Measurements from ENCODE around the gene IFNL1. TPM values are rescaled to one million over a fixed set of nuclear protein-coding genes. Genes with fewer than 3 reads are reported as not detected.
"Not testable (repeated sequence)": the region's sequence is repeated elsewhere in the genome, so short reads cannot be mapped to it uniquely, and the experiment has no call there.

The IFNL1 gene
- total and polyA plus RNA-seq, 11 donors: not detected

GRCh38 chr19:39308531-39309304 lies 12.5 kb downstream of the IFNL1 start:
- TF ChIP-seq CTCF (IDR thresholded peaks at IDR 0.05) (no peak), POLR2A (IDR thresholded peaks at IDR 0.05) (no peak)
- Histone ChIP-seq H3K4me3 (no peak overlapping the region), H3K36me3 (peaks cover 0 to 4% (median 0%) of the 10 kb centered on the region in 9 donors), H3K4me1 (peaks cover 0 to 19% (median 1%) of the 10 kb centered on the region in 12 donors), H3K27ac (no peak overlapping the region), H3K27me3 (peaks cover 23 to 51% (median 35%) of the 10 kb centered on the region in 9 donors), H3K9me3 (no peaks in the 10 kb centered on the region)
- WGBS, 4 donors: 44 to 48% (median 46%) methylated on average over 18 of the region's 18 CpGs
- ATAC-seq (no peak), DNase-seq (no peak)
- intact Hi-C loops (cut with DNase I): no loop called here

- H3K27ac ChIP-seq; ATAC-seq; intact Hi-C loops (cut with DNase I); DNase-seq; H3K4me3 ChIP-seq; H3K36me3 ChIP-seq; H3K9me3 ChIP-seq: not testable (repeated sequence)
- peaks cover 21 to 46% (median 31%) of the 10 kb centered on the region in 9 donors for H3K27me3 ChIP-seq
- WGBS, 4 donors: 85 to 98% (median 97%) methylated on average over 7 of the region's 7 CpGs
- H3K4me1 ChIP-seq: peaks cover 0 to 19% (median 1%) of the 10 kb centered on the region in 12 donors
These were observed 13.1 kb downstream of the IFNL1 start for GRCh38 chr19:39309305-39309670.

- peaks cover 16 to 31% (median 23%) of the 10 kb centered on the region in 9 donors for H3K27me3 ChIP-seq
- no peak overlapping the region for H3K4me3 ChIP-seq
- peaks cover 0 to 12% (median 0%) of the 10 kb centered on the region in 9 donors for H3K36me3 ChIP-seq
- ATAC-seq (no peak), DNase-seq (no peak)
- H3K27ac ChIP-seq: no peak overlapping the region
- peaks cover 0 to 19% (median 1%) of the 10 kb centered on the region in 12 donors for H3K4me1 ChIP-seq
- intact Hi-C loops (cut with DNase I): loop anchor here in 2 of 10 donors (10.0 kb wide), 1 partner anchor 106 kb away; the partner anchor contains the start of gene SYCN (in 2 of the 2)
- TF ChIP-seq POLR2A (IDR thresholded peaks at IDR 0.05) (no peak), CTCF (IDR thresholded peaks at IDR 0.05) (no peak)
- 57 to 64% (median 59%) methylated on average over 11 of the region's 11 CpGs for WGBS, 4 donors
- H3K9me3 ChIP-seq: no peaks in the 10 kb centered on the region
These were observed 14.5 kb downstream of the IFNL1 start for GRCh38 chr19:39310558-39311311.

GRCh38 chr19:39314016-39314728 lies 18.0 kb downstream of the IFNL1 start:
- TF ChIP-seq POLR2A (IDR thresholded peaks at IDR 0.05) (no peak), CTCF (IDR thresholded peaks at IDR 0.05) (no peak)
- 92 to 96% (median 95%) methylated on average over 20 to 64 of the region's 64 CpGs for WGBS, 4 donors
- Histone ChIP-seq H3K27me3 (peaks cover 0 to 4% (median 0%) of the 10 kb centered on the region in 9 donors), H3K27ac (no peak overlapping the region), H3K36me3 (peaks cover 0 to 12% (median 0%) of the 10 kb centered on the region in 9 donors), H3K4me3 (no peak overlapping the region), H3K4me1 (no peaks in the 10 kb centered on the region), H3K9me3 (no peaks in the 10 kb centered on the region)
- intact Hi-C loops (cut with DNase I): loop anchor here in 2 of 10 donors (10.0 kb wide), 1 partner anchor 109 kb away; the partner anchor contains the start of gene SYCN (in 2 of the 2)
- DNase-seq (peak in 1 of 5 donors; percentile 40), ATAC-seq (no peak)

All from heart left ventricle (tissue), 16 donors.